Right lung (tissue), 10 donors: ENCODE measurements around the gene ELAC1. TPM values are rescaled to one million over a fixed set of nuclear protein-coding genes. Genes with fewer than 3 reads are reported as not detected.
A peak's percentile ranks its signal among the peaks of the same experiment; 100 is the strongest.
"Not testable (repeated sequence)": the region's sequence is repeated elsewhere in the genome, so short reads cannot be mapped to it uniquely, and the experiment has no call there.

Experiments
- DNase-seq, 2 donors: peaks; one replicate each; pipeline ENCODE4 v3.0.0-alpha.2; 2013
- long read RNA-seq, 8 donors: transcript quantifications; one replicate each; lab custom pipeline, GENCODE V29; 2026
- polyA plus RNA-seq, 5 donors: library from polyadenylated mRNA; unstranded; fragments of 120-200 nt; gene quantifications; one replicate each; pipeline versions ENCODE4 v1.2.1 to v1.2.3, GENCODE V29; 2013; ENCODE audit warnings: inconsistent platforms in 1 of 5, low replicate concordance in 1 of 5; ENCODE audit not compliant: insufficient read length in 5 of 5, insufficient read depth in 1 of 5

Gene ELAC1, protein sequence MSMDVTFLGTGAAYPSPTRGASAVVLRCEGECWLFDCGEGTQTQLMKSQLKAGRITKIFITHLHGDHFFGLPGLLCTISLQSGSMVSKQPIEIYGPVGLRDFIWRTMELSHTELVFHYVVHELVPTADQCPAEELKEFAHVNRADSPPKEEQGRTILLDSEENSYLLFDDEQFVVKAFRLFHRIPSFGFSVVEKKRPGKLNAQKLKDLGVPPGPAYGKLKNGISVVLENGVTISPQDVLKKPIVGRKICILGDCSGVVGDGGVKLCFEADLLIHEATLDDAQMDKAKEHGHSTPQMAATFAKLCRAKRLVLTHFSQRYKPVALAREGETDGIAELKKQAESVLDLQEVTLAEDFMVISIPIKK
- 10 to 100 TPM; 10.4 to 15.5 (median 12.8) TPM for polyA plus RNA-seq
- long read RNA-seq, donor 1, partial matches to known transcripts = 0 of 3 reads
- long read RNA-seq, donor 1, other reads (novel, unspliced or antisense) = 0 of 3 reads
- long read RNA-seq, donor 2, partial matches to known transcripts = 0 of 4 reads
- long read RNA-seq, donor 2, other reads (novel, unspliced or antisense) = 0 of 4 reads
- long read RNA-seq, donor 3, transcript ELAC1-201 (4 exons, 2,235 nt) = major isoform, 6 of 10 reads
- long read RNA-seq, donor 3, partial matches to known transcripts = 0 of 10 reads
- long read RNA-seq, donor 3, other reads (novel, unspliced or antisense) = 0 of 10 reads
- long read RNA-seq, donor 4, partial matches to known transcripts = 0 of 3 reads
- long read RNA-seq, donor 4, other reads (novel, unspliced or antisense) = 0 of 3 reads
- long read RNA-seq, donor 5, partial matches to known transcripts = 0 of 4 reads
- long read RNA-seq, donor 5, other reads (novel, unspliced or antisense) = 0 of 4 reads
- long read RNA-seq, donor 6, partial matches to known transcripts = 0 of 7 reads
- long read RNA-seq, donor 6, other reads (novel, unspliced or antisense) = 0 of 7 reads
- long read RNA-seq, donor 7, transcript ELAC1-201 (4 exons, 2,235 nt) = major isoform, 5 of 5 reads
- long read RNA-seq, donor 7, partial matches to known transcripts = 0 of 5 reads
- long read RNA-seq, donor 7, other reads (novel, unspliced or antisense) = 0 of 5 reads
- long read RNA-seq, donor 8, partial matches to known transcripts = 0 of 4 reads
- long read RNA-seq, donor 8, other reads (novel, unspliced or antisense) = 0 of 4 reads

DNA sequence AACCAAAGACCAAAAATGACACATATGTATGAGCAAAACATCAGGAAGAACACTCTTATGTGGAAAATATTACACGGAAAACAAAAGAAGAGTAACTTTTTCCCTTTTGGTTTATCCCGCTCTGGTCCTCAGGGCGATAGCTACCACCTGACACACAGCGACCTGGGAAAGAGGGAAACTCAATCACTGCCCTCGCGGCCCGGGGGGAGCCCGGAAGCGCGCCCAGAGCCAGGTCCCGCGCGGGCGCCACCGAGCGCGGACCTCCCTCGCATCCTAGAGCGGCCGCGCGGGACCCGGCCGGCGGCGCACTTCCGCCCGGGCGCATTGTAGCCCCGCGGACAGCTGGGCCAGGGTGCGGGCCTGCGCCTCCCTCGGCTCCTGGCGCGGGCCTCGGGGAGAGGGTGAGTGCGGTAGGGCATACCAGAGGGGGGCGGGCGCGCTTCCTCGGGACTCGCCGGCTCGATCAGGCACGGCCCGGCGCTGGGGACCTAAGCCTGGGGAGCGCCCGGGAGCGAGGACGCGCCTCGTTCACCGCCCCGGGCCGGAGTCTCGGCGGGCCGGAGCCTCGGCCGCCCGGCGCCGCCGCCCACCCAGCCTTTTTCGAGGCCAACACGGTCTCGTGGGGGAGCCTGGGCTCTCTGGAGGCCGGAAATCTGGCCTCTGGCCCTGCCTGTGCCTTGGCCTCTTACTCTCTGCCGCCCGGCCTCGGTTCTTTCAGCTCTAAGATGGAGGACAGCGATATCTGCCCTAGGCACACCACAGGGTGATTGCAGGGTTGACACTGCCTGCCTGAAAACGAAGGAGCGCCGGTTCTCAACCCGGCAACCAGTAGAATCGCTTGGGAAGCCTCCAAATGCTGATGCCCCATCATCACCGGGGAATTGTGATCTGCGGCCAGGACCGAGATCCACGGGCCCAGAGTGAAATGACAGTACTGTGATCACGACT is at the start of gene ELAC1:
TSS of gene ELAC1 (plus strand) at position 327 of the 948 bp plus-strand sequence. CDS start 6,365 bp downstream, outside the sequence.
- DNase-seq = peak; percentile 78 to 85

- DNase-seq = no peak
Observed at GRCh38 chr18:50918153-50918552, 49.7 kb upstream of the ELAC1 start.

DNA sequence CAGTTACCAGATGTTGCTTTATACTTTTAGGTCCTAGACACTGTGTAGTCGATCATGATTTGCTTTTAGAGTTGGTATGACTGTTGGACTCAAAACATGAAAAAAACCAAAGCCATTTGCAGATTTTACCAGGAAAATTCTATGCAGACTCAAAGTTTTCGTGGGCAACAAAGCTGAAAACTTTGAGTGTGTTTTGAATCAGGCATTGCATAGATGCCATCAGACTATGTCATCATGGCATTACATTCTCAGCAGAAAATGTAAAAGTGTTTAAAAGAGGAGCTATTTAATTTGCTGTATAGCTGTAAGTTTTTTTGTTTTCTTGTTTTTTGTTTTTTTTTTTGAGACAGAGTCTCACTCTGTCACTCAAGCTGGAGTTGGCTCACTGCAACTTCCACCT is 43.5 kb upstream of the ELAC1 start:
- no peak for DNase-seq

GRCh38 chr18:50926521-50926920 is 41.3 kb upstream of the ELAC1 start:
- DNase-seq = no peak

GRCh38 chr18:50928551-50928950 is 39.3 kb upstream of the ELAC1 start:
- DNase-seq = no peak

DNA sequence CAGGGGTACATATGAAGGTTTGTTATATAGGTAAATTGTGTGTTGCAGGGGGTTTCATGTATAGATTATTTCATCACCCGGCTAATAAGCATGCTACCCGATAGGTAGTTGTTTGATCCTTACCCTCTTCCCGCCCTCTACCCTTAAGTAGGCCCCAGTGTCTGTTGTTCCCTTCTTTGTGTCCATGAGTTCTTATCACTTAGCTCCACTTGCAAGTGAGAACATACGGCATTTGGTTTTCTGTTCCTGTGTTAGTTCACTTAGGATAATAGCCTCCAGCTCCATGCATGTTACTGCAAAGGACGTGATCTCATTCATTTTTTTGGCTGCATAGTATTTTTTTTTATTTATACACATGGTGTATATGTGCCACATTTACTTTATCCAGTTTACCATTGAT is 34.2 kb upstream of the ELAC1 start:
- no peak for DNase-seq

GRCh38 chr18:50934545-50935211 is 33.2 kb upstream of the ELAC1 start:
- DNase-seq = no peak

DNA sequence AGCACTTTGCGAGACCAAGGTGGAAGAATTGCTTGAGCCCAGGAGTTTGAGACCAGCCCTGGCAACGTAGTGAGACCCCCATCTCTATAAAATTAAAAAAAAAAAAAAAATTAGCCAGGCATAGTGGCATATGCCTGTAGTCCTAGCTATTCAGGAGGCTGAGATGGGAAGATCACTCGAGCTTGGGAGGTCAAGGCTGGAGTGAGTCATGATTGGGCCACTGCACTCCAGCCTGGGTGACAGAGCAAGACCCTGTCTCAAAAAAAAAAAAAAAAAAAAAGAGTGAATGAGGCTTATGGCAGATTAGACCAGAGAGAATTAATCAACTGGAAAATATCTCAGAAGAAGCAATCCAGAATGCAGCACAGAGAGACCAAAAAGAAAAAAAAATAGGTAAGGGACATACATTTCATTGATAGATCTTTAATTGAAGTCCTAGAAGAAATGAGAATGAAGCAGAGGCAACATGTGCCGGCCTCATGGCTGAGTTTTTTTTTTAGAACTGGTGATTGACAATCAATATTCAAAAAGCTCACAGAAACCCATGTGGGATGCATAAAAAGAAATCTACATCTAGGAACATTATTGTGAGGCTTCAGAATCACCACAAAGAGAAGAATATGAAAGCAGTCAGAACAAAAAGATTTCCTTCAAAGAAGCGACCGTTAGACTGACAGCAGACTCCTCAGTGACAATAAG is 32.2 kb upstream of the ELAC1 start:
- DNase-seq = no peak

- no peak for DNase-seq
Observed at GRCh38 chr18:50937183-50937582, 30.7 kb upstream of the ELAC1 start.

DNA sequence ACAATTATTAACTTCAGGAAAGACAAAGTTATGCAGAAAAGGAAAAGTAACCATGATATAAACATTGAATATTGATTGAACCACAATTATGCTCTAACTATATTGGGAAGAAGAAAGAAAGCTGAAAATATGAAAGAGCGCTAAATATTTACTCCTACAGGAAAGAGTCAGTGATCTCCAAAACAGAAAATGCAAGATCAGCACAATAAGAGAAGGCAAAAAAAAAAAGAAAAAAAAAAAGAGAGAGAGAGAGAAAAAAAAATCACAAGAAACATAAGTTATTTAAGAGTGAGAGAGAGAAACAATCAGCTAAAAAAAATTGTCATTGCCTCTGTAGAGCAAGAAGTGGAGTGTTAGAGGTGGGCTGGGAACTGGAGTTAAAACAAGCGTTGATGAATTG is 28.9 kb upstream of the ELAC1 start:
- no peak for DNase-seq

- DNase-seq = no peak
Observed at GRCh38 chr18:50944245-50944932, 23.5 kb upstream of the ELAC1 start.

DNA sequence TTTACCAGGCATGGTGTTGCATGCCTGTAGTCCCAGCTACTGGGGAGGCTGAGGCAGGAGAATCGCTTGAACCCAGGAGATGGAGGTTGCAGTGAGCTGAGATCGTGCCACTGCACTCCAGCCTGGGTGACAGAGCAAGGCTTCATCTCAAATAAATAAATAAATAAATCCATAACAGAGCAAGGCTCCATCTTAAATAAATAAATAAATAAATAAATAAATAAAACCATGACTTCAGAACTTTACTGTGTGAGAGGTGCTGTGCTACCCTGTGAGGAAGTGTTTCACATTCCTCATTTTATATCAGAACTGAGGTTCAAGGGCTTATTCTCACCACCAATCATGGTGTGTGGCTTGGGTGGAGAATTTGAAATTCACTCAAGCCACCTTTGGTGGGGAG is 21.9 kb upstream of the ELAC1 start:
- DNase-seq = not testable (repeated sequence)

- DNase-seq = no peak
Observed at GRCh38 chr18:50947899-50948298, 19.9 kb upstream of the ELAC1 start.

GRCh38 chr18:50949185-50949584 is 18.7 kb upstream of the ELAC1 start:
- no peak for DNase-seq

GRCh38 chr18:50950626-50951025 is 17.2 kb upstream of the ELAC1 start:
- DNase-seq = no peak

- no peak for DNase-seq
Observed at GRCh38 chr18:50953822-50954221, 14.0 kb upstream of the ELAC1 start.

GRCh38 chr18:50955253-50955652 is 12.6 kb upstream of the ELAC1 start:
- no peak for DNase-seq

GRCh38 chr18:50956116-50956515 is 11.7 kb upstream of the ELAC1 start:
- no peak for DNase-seq

GRCh38 chr18:50961974-50962373 is 5.9 kb upstream of the ELAC1 start:
- no peak for DNase-seq
